Measurements from ENCODE around the gene CTCFL. TPM values are rescaled to one million over a fixed set of nuclear protein-coding genes. Genes with fewer than 3 reads are reported as not detected.

The CTCFL gene
- total and polyA plus RNA-seq, 3 donors from 2014 or later, result 19.8 to 33.9 (median 24.8) TPM

DNA sequence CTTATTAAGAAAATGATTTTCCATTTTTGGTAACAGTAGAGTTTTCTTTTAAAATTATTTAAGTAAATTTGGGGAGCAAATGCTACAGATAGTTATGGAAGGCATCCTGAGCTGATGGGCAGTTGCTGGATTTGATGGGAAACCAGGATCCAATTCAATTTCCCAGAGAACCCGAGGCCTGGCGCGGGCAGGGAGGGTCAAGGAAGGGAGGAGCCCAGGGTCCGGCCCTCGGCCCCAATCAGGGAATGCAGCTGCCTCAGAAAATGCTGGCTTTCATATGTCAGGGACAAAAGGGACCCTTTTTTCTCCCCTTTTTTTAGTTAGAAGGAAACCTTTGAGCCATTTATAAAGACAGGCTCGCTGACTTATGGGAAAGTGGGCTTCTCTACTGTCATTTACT, 42.1 kb downstream of the CTCFL start:
- DNase-seq, result no peak
- no peaks in the 10 kb centered on the region for H3K27me3 ChIP-seq
- intact Hi-C loops (cut with DNase I; ENCODE audit: low total_unique reads), result no loop called here
- no peaks in the 10 kb centered on the region for H3K9me3 ChIP-seq
- no peak overlapping the region for H3K27ac ChIP-seq
- no peaks in the 10 kb centered on the region for H3K4me1 ChIP-seq
- 87 to 94% methylated on average over 6 of the region's 6 CpGs for WGBS, 2 donors
- TF ChIP-seq, protein P1, sequence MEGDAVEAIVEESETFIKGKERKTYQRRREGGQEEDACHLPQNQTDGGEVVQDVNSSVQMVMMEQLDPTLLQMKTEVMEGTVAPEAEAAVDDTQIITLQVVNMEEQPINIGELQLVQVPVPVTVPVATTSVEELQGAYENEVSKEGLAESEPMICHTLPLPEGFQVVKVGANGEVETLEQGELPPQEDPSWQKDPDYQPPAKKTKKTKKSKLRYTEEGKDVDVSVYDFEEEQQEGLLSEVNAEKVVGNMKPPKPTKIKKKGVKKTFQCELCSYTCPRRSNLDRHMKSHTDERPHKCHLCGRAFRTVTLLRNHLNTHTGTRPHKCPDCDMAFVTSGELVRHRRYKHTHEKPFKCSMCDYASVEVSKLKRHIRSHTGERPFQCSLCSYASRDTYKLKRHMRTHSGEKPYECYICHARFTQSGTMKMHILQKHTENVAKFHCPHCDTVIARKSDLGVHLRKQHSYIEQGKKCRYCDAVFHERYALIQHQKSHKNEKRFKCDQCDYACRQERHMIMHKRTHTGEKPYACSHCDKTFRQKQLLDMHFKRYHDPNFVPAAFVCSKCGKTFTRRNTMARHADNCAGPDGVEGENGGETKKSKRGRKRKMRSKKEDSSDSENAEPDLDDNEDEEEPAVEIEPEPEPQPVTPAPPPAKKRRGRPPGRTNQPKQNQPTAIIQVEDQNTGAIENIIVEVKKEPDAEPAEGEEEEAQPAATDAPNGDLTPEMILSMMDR (IDR thresholded peaks at IDR 0.05), result no peak
- no peak for TF ChIP-seq POLR2A (IDR thresholded peaks at IDR 0.05)
- no peaks in the 10 kb centered on the region for H3K36me3 ChIP-seq (ENCODE audit: low read depth, missing control alignments)
- H3K4me3 ChIP-seq, result no peak overlapping the region

DNA sequence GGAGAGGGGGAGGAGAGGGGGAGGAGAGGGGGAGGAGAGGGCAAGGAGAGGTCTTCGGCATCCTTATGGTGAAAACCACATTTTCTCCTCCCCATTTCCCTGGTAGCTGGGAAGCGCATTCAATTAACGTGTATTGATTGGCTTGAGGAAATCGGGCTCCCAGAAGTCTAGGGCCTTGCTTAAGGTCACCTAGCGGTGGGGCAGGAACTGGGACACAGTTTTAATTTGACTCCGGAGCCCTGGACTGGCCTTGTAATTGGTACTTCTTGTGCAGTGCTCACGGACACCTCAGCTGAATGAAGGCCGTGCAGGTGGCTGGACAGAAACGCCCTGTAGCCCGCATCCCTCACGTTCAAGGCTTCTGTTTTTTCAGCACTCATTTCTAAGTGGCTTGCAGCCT, 42.8 kb downstream of the CTCFL start:
- TF ChIP-seq POLR2A (IDR thresholded peaks at IDR 0.05), result no peak
- TF ChIP-seq, protein P1 (IDR thresholded peaks at IDR 0.05), result no peak
- no peaks in the 10 kb centered on the region for H3K27me3 ChIP-seq
- no peaks in the 10 kb centered on the region for H3K9me3 ChIP-seq
- intact Hi-C loops (cut with DNase I; ENCODE audit: low total_unique reads), result no loop called here
- WGBS, 2 donors, result 70 to 75% methylated on average over 11 of the region's 11 CpGs
- no peaks in the 10 kb centered on the region for H3K36me3 ChIP-seq (ENCODE audit: low read depth, missing control alignments)
- no peak overlapping the region for H3K4me3 ChIP-seq
- DNase-seq, result no peak
- H3K27ac ChIP-seq, result no peak overlapping the region
- H3K4me1 ChIP-seq, result no peaks in the 10 kb centered on the region

DNA sequence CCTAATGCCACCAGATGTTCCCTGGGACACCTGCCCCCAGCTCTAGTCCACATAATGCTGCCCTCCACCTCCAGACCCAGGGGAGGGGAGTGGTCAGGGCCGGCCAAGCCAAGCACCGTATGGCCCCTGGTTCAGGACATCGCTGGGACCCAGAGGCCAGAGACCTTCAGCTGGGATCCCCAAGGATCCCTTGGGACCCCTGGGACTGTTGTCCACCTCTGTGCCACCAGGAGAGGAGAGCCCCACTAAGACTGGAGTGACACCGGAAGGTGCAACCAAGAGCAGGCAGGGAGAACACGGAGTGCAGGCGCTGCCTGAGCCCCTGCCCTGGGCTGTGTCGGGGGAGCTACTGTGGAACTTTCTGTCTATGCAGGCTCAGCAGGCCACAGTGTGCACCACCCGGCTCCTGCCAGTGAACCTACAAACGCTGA, 43.6 kb downstream of the CTCFL start:
- TF ChIP-seq, protein P1 (IDR thresholded peaks at IDR 0.05), result no peak
- no peaks in the 10 kb centered on the region for H3K36me3 ChIP-seq (ENCODE audit: low read depth, missing control alignments)
- H3K4me3 ChIP-seq, result no peak overlapping the region
- H3K4me1 ChIP-seq, result no peaks in the 10 kb centered on the region
- H3K9me3 ChIP-seq, result no peaks in the 10 kb centered on the region
- WGBS, 2 donors, result 63 to 83% methylated on average over 6 to 9 of the region's 9 CpGs
- intact Hi-C loops (cut with DNase I; ENCODE audit: low total_unique reads), result no loop called here
- no peaks in the 10 kb centered on the region for H3K27me3 ChIP-seq
- no peak overlapping the region for H3K27ac ChIP-seq
- no peak for DNase-seq

DNA sequence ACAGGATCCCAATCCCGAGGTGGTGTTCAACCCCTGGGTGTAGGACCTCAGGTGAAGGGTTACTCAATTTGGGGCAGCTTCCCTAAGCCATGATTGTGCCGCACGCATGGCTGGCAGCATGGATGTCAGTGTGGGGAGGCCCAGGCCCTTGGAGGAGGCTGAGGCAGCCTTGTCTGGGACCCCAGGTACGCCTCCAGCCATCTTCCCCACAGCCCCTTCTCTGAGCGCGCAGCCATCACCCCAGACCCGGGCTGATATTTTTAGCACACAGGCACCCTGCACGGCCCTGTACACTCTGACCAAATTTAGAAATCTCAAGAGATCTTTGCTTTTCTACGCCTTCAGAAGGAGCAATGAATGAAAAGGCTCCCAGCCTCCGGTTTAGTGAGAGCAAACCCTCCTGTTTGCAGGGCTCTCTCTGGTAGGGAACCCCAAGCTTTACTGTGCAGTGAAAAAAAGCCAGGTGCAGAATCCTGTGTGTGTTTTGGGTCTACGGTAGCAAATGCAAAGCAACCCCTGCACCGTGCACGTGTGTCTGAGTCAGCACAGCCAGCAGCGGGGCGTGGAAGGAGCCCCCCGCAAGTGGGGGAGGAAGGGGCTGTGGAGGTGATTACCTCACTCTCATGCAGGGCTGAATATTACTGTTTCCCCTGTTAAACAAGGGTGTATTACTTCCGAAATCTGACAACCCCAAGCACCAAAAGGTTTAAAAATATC, 44.3 kb downstream of the CTCFL start:
- no peaks in the 10 kb centered on the region for H3K4me1 ChIP-seq
- no peak overlapping the region for H3K4me3 ChIP-seq
- H3K9me3 ChIP-seq, result no peaks in the 10 kb centered on the region
- no peaks in the 10 kb centered on the region for H3K36me3 ChIP-seq (ENCODE audit: low read depth, missing control alignments)
- DNase-seq, result no peak
- TF ChIP-seq POLR2A (IDR thresholded peaks at IDR 0.05), result no peak
- TF ChIP-seq, protein P1 (IDR thresholded peaks at IDR 0.05), result no peak
- H3K27me3 ChIP-seq, result no peaks in the 10 kb centered on the region
- intact Hi-C loops (cut with DNase I; ENCODE audit: low total_unique reads), result no loop called here
- 84% methylated on average over 17 of the region's 17 CpGs for WGBS, 2 donors
- H3K27ac ChIP-seq, result no peak overlapping the region

DNA sequence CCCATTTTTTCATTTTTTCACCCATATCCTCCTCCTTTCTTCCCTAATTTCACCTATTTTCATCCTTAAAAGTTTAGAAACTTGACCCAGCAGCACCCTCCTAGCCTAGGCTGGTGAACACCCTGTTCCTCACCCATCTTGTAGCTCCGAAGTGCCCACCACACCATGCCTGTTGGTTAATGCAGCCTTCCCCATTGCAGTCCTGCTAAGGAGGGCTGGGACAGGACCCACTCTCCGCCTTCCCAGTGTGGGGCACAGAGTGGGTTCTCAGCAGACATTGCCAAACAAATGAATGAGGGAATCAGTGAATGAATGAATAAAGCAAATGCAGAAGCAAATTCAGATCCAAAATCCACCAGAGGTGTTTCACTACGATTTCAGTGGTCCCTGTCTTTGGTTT, 45.7 kb downstream of the CTCFL start:
- no peaks in the 10 kb centered on the region for H3K9me3 ChIP-seq
- TF ChIP-seq, protein P1 (IDR thresholded peaks at IDR 0.05), result no peak
- no peak for TF ChIP-seq POLR2A (IDR thresholded peaks at IDR 0.05)
- no peak overlapping the region for H3K4me3 ChIP-seq
- DNase-seq, result no peak
- no peaks in the 10 kb centered on the region for H3K27me3 ChIP-seq
- no peaks in the 10 kb centered on the region for H3K4me1 ChIP-seq
- no peaks in the 10 kb centered on the region for H3K36me3 ChIP-seq (ENCODE audit: low read depth, missing control alignments)
- H3K27ac ChIP-seq, result no peak overlapping the region
- intact Hi-C loops (cut with DNase I; ENCODE audit: low total_unique reads), result no loop called here
- WGBS, 2 donors, result 89 to 92% methylated on average over 3 of the region's 3 CpGs
